K562 (cell line): ENCODE measurements around the gene PGPEP1. TPM values are rescaled to one million over a fixed set of nuclear protein-coding genes. Genes with fewer than 3 reads are reported as not detected.

ENCODE experiments used
- ATAC-seq: fragments of 200-7000 bp; cut with Tn5 transposase; 3 replicates; pipeline ENCODE4 v1.9.1; 2020; ENCODE audit warnings: moderate library complexity
- BruUV-seq: library from RNA; stranded (reverse); fragments of 400-500 nt; replicated peaks from 2 replicates; lab custom pipeline; 2021; lab: Mats Ljungman, UMichigan
- CTCF ChIA-PET: fragments of 300-600 bp; formaldehyde crosslinking; extraction: SDS; loops from one replicate; lab custom pipeline; 2021; ENCODE audit warnings: low intra/inter-chr PET ratio; lab: Yijun Ruan, JAX
- POLR2A ChIA-PET: fragments of 300-600, 350-650 bp; sonication (Branson Sonifier 250); formaldehyde crosslinking; extraction: SDS; loops from one replicate; lab custom pipeline; 2021; ENCODE audit warnings: antibody characterized with exemption, inconsistent platforms; lab: Yijun Ruan, JAX
- DNase-seq, 4 experiments: peaks; one replicate each; pipeline versions ENCODE4 v3.0.0 to v3.0.0-alpha.2; 2011 to 2018; ENCODE audit warnings: low spot score in 3 of 4, mixed read lengths in 3 of 4; ENCODE audit errors: extremely low read depth in 1 of 4
- FAIRE-seq: peaks from 2 replicates; lab custom pipeline; 2011; peaks lifted over from hg19 to GRCh38; lab: Jason Lieb, UNC
- H2AFZ ChIP-seq: 2 replicates; pipeline ENCODE4 v1.6.0; 2011; ENCODE audit warnings: low read depth, low read length, control low read depth, inconsistent platforms
- H3K27ac ChIP-seq: fragments of 200-600 bp; 3 replicates; pipeline ENCODE4 v1.8.0; 2011; ENCODE audit warnings: low read depth, mild to moderate bottlenecking, control low read depth, inconsistent platforms, low read length, moderate library complexity, mixed read lengths; ENCODE audit errors: extremely low read depth
- H3K27me3 ChIP-seq, 2 experiments: fragments of 300-600 bp in 1 of 2; 2 replicates in 1 of 2; 3 replicates in 1 of 2; pipeline versions ENCODE4 v1.6.0 to v1.8.0; 2011; ENCODE audit warnings: inconsistent platforms in 2 of 2, low read length in 2 of 2, mild to moderate bottlenecking in 1 of 2, mixed read lengths in 1 of 2, moderate library complexity in 1 of 2; ENCODE audit not compliant: control insufficient read depth in 2 of 2, insufficient read depth in 2 of 2
- H3K36me3 ChIP-seq: fragments of 300-600 bp; 3 replicates; pipeline ENCODE4 v1.8.0; 2011; ENCODE audit warnings: mild to moderate bottlenecking, low read length, inconsistent platforms; ENCODE audit not compliant: control insufficient read depth, insufficient read depth
- H3K4me1 ChIP-seq, 2 experiments: fragments of 200-600 bp in 1 of 2; replicated peaks in 1 of 2; 2 replicates in 1 of 2; 3 replicates in 1 of 2; pipeline versions ENCODE4 v1.5.1 to v1.8.0; 2011; ENCODE audit warnings: inconsistent platforms in 2 of 2, low read length in 2 of 2, mild to moderate bottlenecking in 1 of 2, mixed read lengths in 1 of 2, moderate library complexity in 1 of 2; ENCODE audit not compliant: control insufficient read depth in 2 of 2, insufficient read depth in 2 of 2
- H3K4me2 ChIP-seq: 2 replicates; pipeline ENCODE4 v1.6.1; 2011; ENCODE audit warnings: low read length, control low read depth, inconsistent platforms, mixed read lengths; ENCODE audit not compliant: insufficient read depth
- H3K4me3 ChIP-seq: fragments of 200-600 bp; sonication (generic), shearing (Covaris generic); 2 replicates; pipeline ENCODE4 v1.5.1; 2016; ENCODE audit warnings: control low read depth, inconsistent platforms
- H3K79me2 ChIP-seq: fragments of 200-600 bp; 3 replicates; pipeline ENCODE4 v1.8.0; 2011; ENCODE audit warnings: low read length, inconsistent platforms; ENCODE audit not compliant: control insufficient read depth, insufficient read depth
- H3K9ac ChIP-seq, 2 experiments: 2 replicates each; pipeline versions ENCODE4 v1.6.0 to v1.6.1; 2011; ENCODE audit warnings: low read depth in 2 of 2, low read length in 2 of 2, control low read depth in 1 of 2, inconsistent platforms in 1 of 2, mild to moderate bottlenecking in 1 of 2, mixed read lengths in 1 of 2; ENCODE audit not compliant: insufficient read depth in 1 of 2
- H3K9me1 ChIP-seq: one replicate; pipeline ENCODE4 v1.6.0; 2011; ENCODE audit warnings: inconsistent platforms, mild to moderate bottlenecking, low read length, moderate library complexity; ENCODE audit not compliant: control insufficient read depth, insufficient read depth
- H3K9me3 ChIP-seq: replicated peaks from 2 replicates; pipeline ENCODE4 v1.5.1; 2011; ENCODE audit warnings: low read depth, low read length, inconsistent platforms; ENCODE audit not compliant: control insufficient read depth, insufficient read depth
- H4K20me1 ChIP-seq: replicated peaks from 2 replicates; pipeline ENCODE4 v1.6.1; 2011; ENCODE audit warnings: low read length, inconsistent platforms, mixed read lengths; ENCODE audit not compliant: control insufficient read depth, insufficient read depth
- DDX20 ChIP-seq: fragments of 450-650 bp; IDR thresholded peaks from 2 replicates; pipeline ENCODE4 v1.6.1; 2016; ENCODE audit warnings: missing genetic modification characterization, low read depth, mild to moderate bottlenecking, missing compliant biosample characterization, moderate library complexity
- EP400 ChIP-seq: fragments of 450-650 bp; IDR thresholded peaks from 2 replicates; pipeline ENCODE4 v1.6.1; 2017; ENCODE audit warnings: antibody characterized with exemption, mild to moderate bottlenecking, moderate library complexity
- FOXK1 ChIP-seq: sonication (generic); formaldehyde crosslinking; IDR thresholded peaks from 2 replicates; pipeline ENCODE4 v1.8.0; 2022; ENCODE audit warnings: missing genetic modification reagents, mild to moderate bottlenecking, borderline replicate concordance
- HIVEP1 ChIP-seq: fragments of 250-450 bp; sonication (Bioruptor Pico); IDR thresholded peaks from 2 replicates; pipeline ENCODE4 v1.4.0; 2020; ENCODE audit warnings: mild to moderate bottlenecking
- SP2 ChIP-seq: IDR thresholded peaks from 2 replicates; pipeline ENCODE4 v1.6.1; 2011; ENCODE audit warnings: mild to moderate bottlenecking, low read depth, low read length, moderate library complexity; ENCODE audit not compliant: poor library complexity, severe bottlenecking; ENCODE audit errors: extremely low read depth
- ZNF121 ChIP-seq: sonication (generic); formaldehyde crosslinking; conservative IDR thresholded peaks from 2 replicates; pipeline ENCODE4 v1.8.0; 2022; ENCODE audit warnings: missing genetic modification reagents
- WGBS: fragments of 100-300 bp; shearing (Covaris generic); methylation state at CpG from one replicate; pipeline ENCODE4 v1.1.6; 2016; ENCODE audit warnings: low coverage, mixed read lengths; ENCODE audit not compliant: insufficient coverage; ENCODE audit errors: missing lambda C conversion rate; 5-methylcytosine and 5-hydroxymethylcytosine counted together
- in situ Hi-C: fragments of 300-500 bp; cut with MboI; formaldehyde crosslinking; loops from 4 replicates; pipeline ENCODE4 v1.15.0; 2018; ENCODE audit warnings: inconsistent platforms, mixed read lengths
- intact Hi-C: fragments of 100-400 bp; cut with micrococcal nuclease; formaldehyde crosslinking; loops from 2 replicates; pipeline ENCODE4 v1.14.2; 2022
- polyA plus RNA-seq, 8 experiments: library from polyadenylated mRNA; depleted of rRNA in 4 of 8; stranded (reverse) in 5 of 8; unstranded in 3 of 8; fragments of >200 nt; fragmentation: Nextera tagmentation in 2 of 8; fragmentation: Illumina TruSeq in 1 of 8; extraction: Ambion mirVana in 2 of 8; extraction: Trizol in 1 of 8; gene quantifications; 2 replicates each; pipeline versions ENCODE4 v1.2.1 to v1.2.3, GENCODE V29; 2011 to 2014; ENCODE audit warnings: inconsistent platforms in 1 of 8, missing spikeins in 1 of 8
- total RNA-seq, 7 experiments: library from RNA; depleted of rRNA in 6 of 7; stranded (reverse); fragments of >200 nt in 6 of 7; fragmentation: Illumina TruSeq in 2 of 7; extraction: Trizol in 2 of 7; gene quantifications; 2 replicates each; pipeline versions ENCODE4 v1.2.1 to v1.2.3, GENCODE V29; 2011 to 2021; ENCODE audit warnings: low replicate concordance in 1 of 7

The PGPEP1 gene
- total and polyA plus RNA-seq, 9 of the 15 experiments (the other 6 are each of a cell fraction or from before 2014, with no cell fraction given) = 10.0 to 69.6 (median 33.5) TPM

GRCh38 chr19:18380843-18381242 is 40.4 kb downstream of the PGPEP1 start:
- Histone ChIP-seq H3K4me2 (peak overlapping the region; percentile 43; the same call in 1 of the 2 replicates), H3K27ac (peak overlapping the region; percentile 66; the same call in 2 of the 3 replicates), H4K20me1 (no peaks in the 10 kb centered on the region), H3K79me2 (no peaks in the 10 kb centered on the region; the same call in 2 of the 3 replicates), H3K9ac (peak overlapping the region; percentile 40 to 56; a peak in 2 of 4 replicates), H3K9me1 (no peaks in the 10 kb centered on the region), H3K4me1 (peaks cover 51 to 53% of the 10 kb centered on the region in 2 experiments), H3K9me3 (no peaks in the 10 kb centered on the region), H2AFZ (peak overlapping the region; percentile 79), H3K4me3 (no peak overlapping the region), H3K36me3 (no peaks in the 10 kb centered on the region), H3K27me3 (no peaks in the 10 kb centered on the region)
- DNase-seq (no peak), ATAC-seq (no peak), FAIRE-seq (no peak)
- no TSS peak for BruUV-seq
- ChIA-PET CTCF (no interaction called here), POLR2A (interaction anchor here (0.6 to 2.5 kb wide), 4 partner anchors 9 to 883 kb away, joined by 5 to 37 read pairs (median 10); partner anchors contain the start of genes JUND and LRRC25)
- intact Hi-C loops = no loop called here
- WGBS = 42% methylated on average over 2 of the region's 3 CpGs
- peak; percentile 95 for TF ChIP-seq ZNF121
- TF ChIP-seq SP2 = no peak
- TF ChIP-seq HIVEP1 (CRISPR knock-in tag) = no peak
- no peak for TF ChIP-seq EP400
- TF ChIP-seq FOXK1 (CRISPR knock-in tag) = 0 out of 2 replicates have a peak, but pooled peaks have one; percentile 18
- TF ChIP-seq DDX20 (tag) = no peak
- in situ Hi-C loops = no loop called here
